AG09309 (cell line): ENCODE measurements around the gene CCT5.
A peak's percentile ranks its signal among the peaks of the same experiment; 100 is the strongest.

Experiments used
- DNase-seq: peaks from one replicate; pipeline ENCODE4 v3.0.0-alpha.2; 2010; ENCODE audit warnings: low read depth
- H3K4me3 ChIP-seq: 2 replicates; pipeline ENCODE4 v1.5.1; 2011; ENCODE audit warnings: mild to moderate bottlenecking, low read depth, low read length, moderate library complexity; ENCODE audit not compliant: control insufficient read depth
- TF ChIP-seq, protein P1 (sequence below): IDR thresholded peaks from 2 replicates; pipeline ENCODE4 v1.5.1; 2011; ENCODE audit warnings: mild to moderate bottlenecking, low read depth, low read length, inconsistent platforms; ENCODE audit not compliant: insufficient read depth, control insufficient read depth; ENCODE audit errors: missing control alignments

CCT5 gene

DNA sequence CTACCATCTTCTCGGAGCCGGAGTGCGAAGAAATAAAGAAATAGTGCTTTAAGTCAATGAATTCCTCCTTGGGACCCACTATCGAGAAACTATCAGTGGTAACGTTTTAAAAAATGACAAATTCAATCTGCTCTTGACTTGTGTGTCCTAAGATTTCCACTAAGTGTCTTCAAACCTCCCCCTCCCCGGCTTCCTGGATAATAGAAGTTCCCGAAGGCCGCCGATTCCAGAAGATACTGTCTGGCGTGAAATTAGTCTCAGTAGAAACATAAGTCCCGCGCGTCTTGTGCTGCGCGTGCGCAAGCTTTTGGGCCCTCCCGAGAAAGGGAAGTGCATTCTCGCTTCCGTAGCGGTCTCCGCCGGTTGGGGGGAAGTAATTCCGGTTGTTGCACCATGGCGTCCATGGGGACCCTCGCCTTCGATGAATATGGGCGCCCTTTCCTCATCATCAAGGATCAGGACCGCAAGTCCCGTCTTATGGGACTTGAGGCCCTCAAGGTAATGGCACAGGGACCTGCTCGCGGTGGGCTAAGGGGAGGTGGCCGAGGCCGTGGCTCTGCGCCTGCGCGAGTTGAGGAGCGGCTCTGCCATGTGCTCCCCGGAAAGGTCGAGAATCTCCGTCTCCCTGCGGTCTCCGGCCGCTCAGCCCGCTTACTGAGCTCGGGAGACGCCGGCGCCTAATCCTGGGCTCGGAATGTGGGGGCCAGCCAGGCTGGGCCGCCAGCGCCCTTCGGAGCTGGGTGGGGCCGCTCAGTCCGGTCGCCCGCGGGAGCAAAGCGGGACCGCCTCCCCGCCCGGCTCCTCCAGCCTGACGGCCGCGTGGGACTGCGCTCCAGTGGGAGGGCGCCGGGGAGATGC is at the start of gene CCT5:
Gene CCT5, plus strand, starts transcription at position 333 of the 858 bp plus-strand sequence. Its CDS starts 61 bp downstream, at position 394.
- H3K4me3 ChIP-seq, result peak within 1 kb of the TSS; percentile 65
- DNase-seq, result peak; percentile 98
- TF ChIP-seq, protein P1, sequence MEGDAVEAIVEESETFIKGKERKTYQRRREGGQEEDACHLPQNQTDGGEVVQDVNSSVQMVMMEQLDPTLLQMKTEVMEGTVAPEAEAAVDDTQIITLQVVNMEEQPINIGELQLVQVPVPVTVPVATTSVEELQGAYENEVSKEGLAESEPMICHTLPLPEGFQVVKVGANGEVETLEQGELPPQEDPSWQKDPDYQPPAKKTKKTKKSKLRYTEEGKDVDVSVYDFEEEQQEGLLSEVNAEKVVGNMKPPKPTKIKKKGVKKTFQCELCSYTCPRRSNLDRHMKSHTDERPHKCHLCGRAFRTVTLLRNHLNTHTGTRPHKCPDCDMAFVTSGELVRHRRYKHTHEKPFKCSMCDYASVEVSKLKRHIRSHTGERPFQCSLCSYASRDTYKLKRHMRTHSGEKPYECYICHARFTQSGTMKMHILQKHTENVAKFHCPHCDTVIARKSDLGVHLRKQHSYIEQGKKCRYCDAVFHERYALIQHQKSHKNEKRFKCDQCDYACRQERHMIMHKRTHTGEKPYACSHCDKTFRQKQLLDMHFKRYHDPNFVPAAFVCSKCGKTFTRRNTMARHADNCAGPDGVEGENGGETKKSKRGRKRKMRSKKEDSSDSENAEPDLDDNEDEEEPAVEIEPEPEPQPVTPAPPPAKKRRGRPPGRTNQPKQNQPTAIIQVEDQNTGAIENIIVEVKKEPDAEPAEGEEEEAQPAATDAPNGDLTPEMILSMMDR, result no peak

DNA sequence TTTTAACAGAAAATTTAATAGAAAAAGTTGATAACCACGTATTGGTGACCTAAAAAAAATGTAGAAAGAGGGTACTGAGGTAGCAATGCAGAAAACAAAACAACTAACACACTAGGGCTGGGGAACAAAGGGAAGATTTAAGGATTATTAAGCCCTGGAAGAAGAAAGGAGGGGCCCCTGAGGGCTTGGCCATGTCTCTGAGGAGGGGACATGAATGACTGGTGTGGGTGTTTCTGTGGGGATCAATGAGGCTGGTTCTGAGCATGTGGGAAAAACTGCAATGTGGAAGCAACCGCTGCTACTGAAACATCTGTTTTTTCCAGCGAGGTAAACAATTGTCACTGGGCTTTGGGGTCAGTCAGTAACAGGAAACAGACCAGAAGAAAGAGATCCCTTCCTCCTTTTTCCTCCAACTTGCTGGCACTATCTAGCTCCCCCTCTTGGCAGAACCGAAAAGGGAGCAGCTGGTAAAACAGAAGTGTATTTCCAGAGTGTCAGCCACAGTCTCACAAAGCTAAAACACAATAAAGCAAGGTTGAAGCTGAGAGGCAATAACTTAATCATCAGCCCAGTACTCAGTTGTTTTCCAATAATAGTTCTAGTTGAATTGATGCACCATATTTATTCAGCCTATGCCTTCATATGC is 48.7 kb upstream of the CCT5 start:
- no peak overlapping the region for H3K4me3 ChIP-seq
- TF ChIP-seq, protein P1, result peak; percentile 35
- DNase-seq, result no peak

DNA sequence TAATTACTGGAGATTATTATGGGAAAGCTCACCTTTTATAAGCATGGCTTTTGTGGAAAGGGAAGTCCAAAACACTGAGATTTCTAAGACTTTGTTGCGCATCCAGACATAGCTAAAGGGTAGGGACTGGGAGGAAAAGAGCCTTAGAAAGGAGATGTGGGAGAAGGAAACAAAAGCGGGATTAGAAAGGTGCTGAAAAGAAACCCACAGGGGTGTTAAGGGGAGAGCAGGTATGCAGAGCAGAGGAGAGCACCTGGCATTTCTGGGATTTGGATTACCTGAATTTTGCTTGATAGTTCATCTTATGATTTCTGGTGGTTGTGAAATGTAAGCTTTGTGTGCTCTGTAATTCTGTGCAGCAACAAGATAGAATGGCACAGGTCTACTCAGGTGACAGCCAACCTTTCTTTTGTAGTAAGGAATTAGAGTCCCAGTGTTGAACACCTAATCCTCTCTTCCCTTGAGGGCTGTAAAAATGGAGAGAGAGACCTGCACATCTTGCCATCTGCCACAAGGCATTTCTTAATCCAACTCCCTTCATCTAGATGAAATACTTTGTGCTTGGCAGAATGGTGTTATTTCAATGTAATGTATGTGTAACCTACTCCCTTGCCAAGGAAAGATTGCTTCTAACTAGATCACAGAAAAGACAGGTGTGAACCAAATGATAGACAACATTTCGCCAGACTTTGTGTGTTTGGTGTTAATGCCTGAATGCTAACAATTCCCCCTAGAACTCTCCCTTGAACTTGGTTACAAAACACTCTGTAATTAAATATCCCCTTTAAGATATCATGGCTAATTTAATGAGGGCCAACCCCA is 47.8 kb upstream of the CCT5 start:
- TF ChIP-seq, protein P1, result no peak
- no peak for DNase-seq
- H3K4me3 ChIP-seq, result no peak overlapping the region

DNA sequence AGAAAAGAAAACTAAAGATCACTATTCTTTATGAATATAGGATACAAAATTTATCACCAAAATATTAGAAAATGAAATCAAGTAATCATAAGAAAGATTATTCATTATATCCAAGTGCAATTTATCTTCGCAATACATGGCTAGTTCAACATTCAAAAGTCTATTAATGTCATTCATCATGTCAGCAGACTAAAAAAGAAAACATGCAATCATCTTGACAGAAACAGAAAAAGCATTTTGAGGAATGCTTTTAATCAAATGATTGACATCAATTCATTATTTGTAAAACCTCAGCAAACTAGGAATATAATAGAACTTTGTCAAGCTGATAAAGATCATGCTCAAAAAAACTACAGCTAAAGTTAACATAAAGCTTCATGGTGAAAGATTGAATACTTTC is 41.1 kb upstream of the CCT5 start:
- TF ChIP-seq, protein P1, result no peak
- no peak for DNase-seq
- no peak overlapping the region for H3K4me3 ChIP-seq

DNA sequence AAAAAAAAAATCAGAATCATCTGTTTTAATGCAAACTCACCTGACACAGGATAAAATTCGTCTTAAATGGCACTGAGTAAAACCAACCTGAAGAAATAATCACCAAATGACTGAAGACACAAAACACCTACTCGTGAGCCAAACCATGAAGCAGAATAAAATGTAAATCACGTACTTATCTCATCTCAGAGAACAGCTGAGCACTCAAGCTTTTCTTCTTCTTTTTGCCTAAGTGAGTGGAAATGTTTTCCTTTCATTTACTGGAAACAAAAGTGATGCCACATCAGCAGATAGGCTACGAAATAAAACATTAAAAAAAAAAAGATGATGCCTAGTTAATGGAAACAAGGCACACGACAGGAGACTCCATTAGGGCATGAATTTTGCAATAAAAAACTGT is 36.8 kb upstream of the CCT5 start:
- DNase-seq, result no peak
- no peak overlapping the region for H3K4me3 ChIP-seq
- TF ChIP-seq, protein P1, result no peak

DNA sequence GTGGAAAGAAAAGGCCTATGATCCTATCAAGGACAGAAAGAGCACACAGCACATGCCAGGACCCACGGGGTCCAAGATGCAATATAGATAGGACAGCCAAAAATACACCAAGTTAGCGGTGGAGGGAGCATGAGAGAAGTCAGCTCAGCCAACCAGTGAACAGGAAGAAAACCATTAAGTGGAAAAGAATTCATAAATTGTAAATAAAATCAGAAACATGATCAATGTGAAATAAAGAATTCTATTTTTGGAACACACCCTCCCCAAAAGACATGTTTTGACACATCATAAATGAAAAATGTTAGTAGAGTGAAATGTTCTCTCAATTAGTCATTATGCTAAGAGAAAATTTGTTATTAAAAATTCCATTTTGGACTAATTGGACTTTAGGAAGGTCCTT is 36.0 kb upstream of the CCT5 start:
- no peak for DNase-seq
- TF ChIP-seq, protein P1, result no peak
- no peak overlapping the region for H3K4me3 ChIP-seq
